HG03280 (cell line): ENCODE measurements around the gene MAB21L2.

Source experiments
- ATAC-seq: cut with Tn5 transposase; IDR thresholded peaks from one replicate; pipeline ENCODE4 v1.9.1; 2021; ENCODE audit warnings: mild to moderate bottlenecking, moderate library complexity; ENCODE audit not compliant: unreplicated experiment

Gene MAB21L2

GRCh38 chr4:150600812-150601445, 19.0 kb downstream of the MAB21L2 start:
- ATAC-seq = no peak

- ATAC-seq = no peak
Observed at GRCh38 chr4:150609131-150609530, 27.2 kb downstream of the MAB21L2 start.

- ATAC-seq = no peak
Observed at GRCh38 chr4:150619042-150619441, 37.1 kb downstream of the MAB21L2 start.

- ATAC-seq = no peak
Observed at GRCh38 chr4:150624055-150624454, 42.1 kb downstream of the MAB21L2 start.

GRCh38 chr4:150625033-150625432, 43.1 kb downstream of the MAB21L2 start:
- ATAC-seq = no peak

GRCh38 chr4:150628073-150628472, 46.1 kb downstream of the MAB21L2 start:
- ATAC-seq = no peak

- no peak for ATAC-seq
Observed at GRCh38 chr4:150632639-150633038, 50.7 kb downstream of the MAB21L2 start.
